Measurements from ENCODE around the gene ZC3H13. TPM values are rescaled to one million over a fixed set of nuclear protein-coding genes. Genes with fewer than 3 reads are reported as not detected.

Gene ZC3H13, protein sequence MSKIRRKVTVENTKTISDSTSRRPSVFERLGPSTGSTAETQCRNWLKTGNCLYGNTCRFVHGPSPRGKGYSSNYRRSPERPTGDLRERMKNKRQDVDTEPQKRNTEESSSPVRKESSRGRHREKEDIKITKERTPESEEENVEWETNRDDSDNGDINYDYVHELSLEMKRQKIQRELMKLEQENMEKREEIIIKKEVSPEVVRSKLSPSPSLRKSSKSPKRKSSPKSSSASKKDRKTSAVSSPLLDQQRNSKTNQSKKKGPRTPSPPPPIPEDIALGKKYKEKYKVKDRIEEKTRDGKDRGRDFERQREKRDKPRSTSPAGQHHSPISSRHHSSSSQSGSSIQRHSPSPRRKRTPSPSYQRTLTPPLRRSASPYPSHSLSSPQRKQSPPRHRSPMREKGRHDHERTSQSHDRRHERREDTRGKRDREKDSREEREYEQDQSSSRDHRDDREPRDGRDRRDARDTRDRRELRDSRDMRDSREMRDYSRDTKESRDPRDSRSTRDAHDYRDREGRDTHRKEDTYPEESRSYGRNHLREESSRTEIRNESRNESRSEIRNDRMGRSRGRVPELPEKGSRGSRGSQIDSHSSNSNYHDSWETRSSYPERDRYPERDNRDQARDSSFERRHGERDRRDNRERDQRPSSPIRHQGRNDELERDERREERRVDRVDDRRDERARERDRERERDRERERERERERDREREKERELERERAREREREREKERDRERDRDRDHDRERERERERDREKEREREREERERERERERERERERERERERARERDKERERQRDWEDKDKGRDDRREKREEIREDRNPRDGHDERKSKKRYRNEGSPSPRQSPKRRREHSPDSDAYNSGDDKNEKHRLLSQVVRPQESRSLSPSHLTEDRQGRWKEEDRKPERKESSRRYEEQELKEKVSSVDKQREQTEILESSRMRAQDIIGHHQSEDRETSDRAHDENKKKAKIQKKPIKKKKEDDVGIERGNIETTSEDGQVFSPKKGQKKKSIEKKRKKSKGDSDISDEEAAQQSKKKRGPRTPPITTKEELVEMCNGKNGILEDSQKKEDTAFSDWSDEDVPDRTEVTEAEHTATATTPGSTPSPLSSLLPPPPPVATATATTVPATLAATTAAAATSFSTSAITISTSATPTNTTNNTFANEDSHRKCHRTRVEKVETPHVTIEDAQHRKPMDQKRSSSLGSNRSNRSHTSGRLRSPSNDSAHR (N-terminal part only)
- total RNA-seq (ENCODE audit: low replicate concordance): 25.3 and 33.1 TPM in 2 replicates

DNA sequence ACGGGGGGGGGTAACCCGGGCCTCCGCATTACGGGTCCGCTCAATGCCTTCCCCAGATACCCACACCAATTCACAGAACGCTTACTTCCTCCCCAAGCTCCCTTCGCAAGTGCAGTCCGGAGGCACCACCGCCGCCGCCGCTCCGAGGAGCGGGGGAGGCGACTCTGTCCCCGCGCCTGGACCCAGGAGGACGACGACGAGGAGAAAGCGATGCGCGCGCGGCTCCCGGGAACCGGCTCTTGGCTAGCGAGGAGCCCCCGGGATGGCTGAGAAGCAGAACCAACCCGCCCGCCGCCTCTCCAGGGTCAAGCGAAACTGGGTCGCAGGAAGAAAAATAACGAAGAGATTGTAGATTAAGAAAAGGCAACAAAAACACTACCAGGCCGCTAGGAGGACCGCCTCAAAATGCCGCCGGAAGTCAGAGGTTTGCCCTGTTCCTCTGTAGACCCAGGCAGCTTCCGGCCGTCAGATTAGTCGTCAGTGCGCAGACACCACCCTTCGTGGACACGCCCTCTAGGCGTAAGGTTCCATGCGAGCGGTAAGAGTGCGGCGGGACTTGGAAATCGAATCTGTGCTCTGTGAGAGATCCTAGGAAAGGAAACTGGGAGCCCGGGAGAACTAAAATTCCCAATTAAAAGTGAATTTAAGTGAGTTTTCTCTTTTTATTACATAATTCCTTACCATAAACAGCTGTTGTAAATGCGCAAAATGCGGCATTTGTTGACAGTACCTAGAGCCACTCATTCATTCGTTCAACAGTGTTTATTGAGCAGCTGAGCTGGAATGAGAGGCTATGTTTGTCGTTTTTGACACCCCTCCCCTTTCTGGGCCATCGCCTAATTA, at the start of gene ZC3H13:
ZC3H13 (minus strand) TSS at position 428 of the 843 bp plus-strand sequence. CDS start 7,239 bp downstream, outside the sequence.
- H3K4me3 ChIP-seq (ENCODE audit: low read depth, low read length): peak within 1 kb of the TSS; percentile 64
- TF ChIP-seq, protein P1, sequence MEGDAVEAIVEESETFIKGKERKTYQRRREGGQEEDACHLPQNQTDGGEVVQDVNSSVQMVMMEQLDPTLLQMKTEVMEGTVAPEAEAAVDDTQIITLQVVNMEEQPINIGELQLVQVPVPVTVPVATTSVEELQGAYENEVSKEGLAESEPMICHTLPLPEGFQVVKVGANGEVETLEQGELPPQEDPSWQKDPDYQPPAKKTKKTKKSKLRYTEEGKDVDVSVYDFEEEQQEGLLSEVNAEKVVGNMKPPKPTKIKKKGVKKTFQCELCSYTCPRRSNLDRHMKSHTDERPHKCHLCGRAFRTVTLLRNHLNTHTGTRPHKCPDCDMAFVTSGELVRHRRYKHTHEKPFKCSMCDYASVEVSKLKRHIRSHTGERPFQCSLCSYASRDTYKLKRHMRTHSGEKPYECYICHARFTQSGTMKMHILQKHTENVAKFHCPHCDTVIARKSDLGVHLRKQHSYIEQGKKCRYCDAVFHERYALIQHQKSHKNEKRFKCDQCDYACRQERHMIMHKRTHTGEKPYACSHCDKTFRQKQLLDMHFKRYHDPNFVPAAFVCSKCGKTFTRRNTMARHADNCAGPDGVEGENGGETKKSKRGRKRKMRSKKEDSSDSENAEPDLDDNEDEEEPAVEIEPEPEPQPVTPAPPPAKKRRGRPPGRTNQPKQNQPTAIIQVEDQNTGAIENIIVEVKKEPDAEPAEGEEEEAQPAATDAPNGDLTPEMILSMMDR (IDR thresholded peaks at IDR 0.05; ENCODE audit: insufficient read depth, low read length): peak; percentile 44
- DNase-seq (ENCODE audit: low read depth): peak; percentile 95

DNA sequence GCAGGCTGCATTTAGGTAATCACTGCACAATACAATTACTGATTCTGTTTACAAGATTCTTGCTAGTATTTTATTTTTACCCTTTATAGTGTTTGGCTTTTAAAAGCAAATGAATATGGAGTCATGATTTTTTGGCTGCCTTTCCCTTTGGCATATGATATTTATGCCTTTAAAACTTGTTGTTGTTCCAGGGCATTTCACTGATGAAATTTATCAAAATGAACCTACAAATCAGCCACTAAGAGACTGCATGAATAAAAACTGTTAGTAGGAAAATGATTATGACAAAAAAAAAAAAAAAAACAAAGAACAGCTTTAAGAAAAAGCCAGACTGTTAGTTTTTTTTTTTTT, 49.7 kb upstream of the ZC3H13 start:
- no peak for DNase-seq (ENCODE audit: low read depth)
- no peak overlapping the region for H3K4me3 ChIP-seq (ENCODE audit: low read depth, low read length)
- TF ChIP-seq, protein P1 (IDR thresholded peaks at IDR 0.05; ENCODE audit: insufficient read depth, low read length): no peak

DNA sequence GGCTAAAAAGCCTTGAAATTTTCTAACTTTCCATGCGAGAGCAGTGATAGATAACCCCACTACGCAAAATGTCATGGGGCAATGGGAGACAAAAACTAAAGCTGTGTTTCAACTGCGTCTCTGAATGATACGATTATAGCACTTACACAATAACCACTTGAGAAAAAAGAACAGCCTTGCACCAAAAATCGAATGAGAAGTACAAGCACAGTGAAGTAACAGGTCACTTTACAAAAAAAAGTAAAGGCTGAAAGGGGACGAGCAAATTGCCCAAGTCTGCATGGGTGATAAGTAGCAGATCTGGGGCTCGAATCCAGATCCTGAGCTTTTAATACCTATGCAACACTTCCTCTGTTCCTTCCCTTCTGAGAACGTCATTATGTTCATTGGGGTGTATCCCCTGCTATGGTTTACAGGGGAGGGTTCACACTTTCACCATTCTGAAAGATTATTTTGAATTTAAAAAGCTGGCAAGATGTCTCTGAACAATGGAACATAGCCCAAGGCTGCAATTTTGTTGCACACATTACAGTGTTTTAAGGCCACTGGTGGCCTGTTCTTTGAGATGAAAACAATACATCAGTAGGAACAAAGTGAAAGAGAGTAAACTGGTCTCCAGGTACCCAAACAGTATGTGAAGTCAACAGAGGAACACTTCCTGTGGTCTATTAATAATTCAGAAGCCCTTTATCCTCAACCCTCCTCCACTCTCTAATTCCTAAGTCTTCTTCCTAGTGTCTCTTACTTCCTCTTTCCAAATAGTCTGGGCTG, 49.1 kb upstream of the ZC3H13 start:
- TF ChIP-seq, protein P1 (IDR thresholded peaks at IDR 0.05; ENCODE audit: insufficient read depth, low read length): no peak
- DNase-seq (ENCODE audit: low read depth): no peak
- no peak overlapping the region for H3K4me3 ChIP-seq (ENCODE audit: low read depth, low read length)

DNA sequence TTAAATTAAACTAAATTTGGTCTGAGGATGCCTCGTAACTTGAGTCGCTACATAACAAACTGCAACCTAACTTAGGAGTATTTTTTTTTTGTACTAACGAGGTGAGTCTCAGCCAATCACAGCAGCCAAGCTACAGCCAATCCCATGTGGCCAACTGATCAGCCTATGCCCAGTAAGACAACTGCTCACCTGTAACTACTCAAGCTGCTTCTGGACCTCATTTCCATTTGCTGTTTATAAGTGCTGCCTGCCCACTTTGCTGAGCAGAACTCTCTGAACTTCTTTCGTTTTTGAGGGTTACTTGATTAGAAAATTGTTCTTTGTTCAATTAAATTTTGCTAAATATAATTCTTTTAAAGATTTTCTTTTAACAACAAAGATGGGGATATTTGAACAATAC, 48.5 kb upstream of the ZC3H13 start:
- TF ChIP-seq, protein P1 (IDR thresholded peaks at IDR 0.05; ENCODE audit: insufficient read depth, low read length): no peak
- H3K4me3 ChIP-seq (ENCODE audit: low read depth, low read length): no peak overlapping the region
- DNase-seq (ENCODE audit: low read depth): no peak

DNA sequence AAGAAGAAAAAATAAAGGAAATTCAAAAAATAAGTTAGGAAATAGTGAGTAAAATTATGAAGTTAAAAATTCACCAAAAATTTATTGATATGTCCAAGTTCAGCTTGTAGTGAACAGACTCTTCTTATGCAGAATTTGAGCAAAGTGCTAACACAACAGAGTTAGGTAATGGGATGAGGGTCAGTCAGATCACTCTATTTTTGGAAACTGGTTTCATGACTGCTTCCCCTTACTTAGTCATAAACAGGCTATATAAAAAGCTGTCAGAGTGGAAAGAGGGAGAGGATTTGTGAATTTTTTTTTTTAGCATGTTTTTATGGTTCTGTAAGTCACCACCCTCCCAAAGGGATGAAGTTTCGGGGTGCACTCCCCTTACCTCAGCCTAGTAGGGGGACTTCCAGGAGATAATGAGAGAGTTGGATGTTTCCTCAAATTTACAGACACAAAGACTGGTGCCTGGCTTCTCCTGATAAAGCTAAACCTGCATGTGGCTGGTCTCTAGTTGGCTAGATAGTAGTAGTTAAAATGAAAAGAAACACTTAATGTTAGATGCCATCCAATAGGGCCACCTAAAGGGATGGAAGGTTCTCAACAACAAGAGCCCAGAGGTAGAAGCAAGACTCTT, 47.8 kb upstream of the ZC3H13 start:
- no peak for DNase-seq (ENCODE audit: low read depth)
- TF ChIP-seq, protein P1 (IDR thresholded peaks at IDR 0.05; ENCODE audit: insufficient read depth, low read length): no peak
- no peak overlapping the region for H3K4me3 ChIP-seq (ENCODE audit: low read depth, low read length)
